HG03066 (cell line): ENCODE measurements around the gene ANKRD33B.
A peak's percentile ranks its signal among the peaks of the same experiment; 100 is the strongest.
"Not testable (repeated sequence)": the region's sequence is repeated elsewhere in the genome, so short reads cannot be mapped to it uniquely, and the experiment has no call there.

Experiments
- ATAC-seq: cut with Tn5 transposase; IDR thresholded peaks from one replicate; pipeline ENCODE4 v1.9.1; 2021; ENCODE audit warnings: low read depth; ENCODE audit not compliant: unreplicated experiment

Gene ANKRD33B

DNA sequence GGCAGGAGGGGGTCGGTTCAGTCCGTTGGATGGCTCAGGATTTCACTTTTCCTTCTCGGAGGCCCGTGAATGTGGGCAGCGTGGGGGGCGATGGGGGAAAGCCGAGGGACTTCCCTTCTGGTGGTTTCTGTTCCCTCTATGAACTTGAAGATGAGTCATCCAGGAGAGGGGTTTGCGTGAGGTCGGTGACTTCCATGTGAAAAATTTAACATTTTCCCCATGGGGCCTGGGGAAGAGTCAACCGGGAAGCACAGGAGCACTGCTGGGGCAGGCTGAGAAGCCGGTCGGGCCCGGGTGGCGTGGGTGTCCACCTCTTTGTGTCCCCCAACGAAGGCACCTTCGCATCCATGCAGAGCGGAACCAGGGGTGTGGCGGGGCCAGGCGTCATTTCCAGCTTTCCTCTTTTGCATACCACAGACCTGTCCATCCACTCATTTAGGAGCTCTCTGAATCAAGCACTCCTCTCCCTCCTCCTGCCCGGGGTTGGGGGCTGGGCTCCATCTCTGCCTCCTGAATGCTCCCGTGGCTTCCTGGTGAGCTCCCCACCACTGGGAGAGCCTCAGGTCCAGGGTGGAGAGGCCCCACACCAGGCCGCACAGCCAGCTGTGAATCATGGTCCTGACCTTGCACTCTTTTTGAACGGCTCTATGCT lies 68.4 kb downstream of the ANKRD33B start:
- peak; percentile 49 for ATAC-seq

DNA sequence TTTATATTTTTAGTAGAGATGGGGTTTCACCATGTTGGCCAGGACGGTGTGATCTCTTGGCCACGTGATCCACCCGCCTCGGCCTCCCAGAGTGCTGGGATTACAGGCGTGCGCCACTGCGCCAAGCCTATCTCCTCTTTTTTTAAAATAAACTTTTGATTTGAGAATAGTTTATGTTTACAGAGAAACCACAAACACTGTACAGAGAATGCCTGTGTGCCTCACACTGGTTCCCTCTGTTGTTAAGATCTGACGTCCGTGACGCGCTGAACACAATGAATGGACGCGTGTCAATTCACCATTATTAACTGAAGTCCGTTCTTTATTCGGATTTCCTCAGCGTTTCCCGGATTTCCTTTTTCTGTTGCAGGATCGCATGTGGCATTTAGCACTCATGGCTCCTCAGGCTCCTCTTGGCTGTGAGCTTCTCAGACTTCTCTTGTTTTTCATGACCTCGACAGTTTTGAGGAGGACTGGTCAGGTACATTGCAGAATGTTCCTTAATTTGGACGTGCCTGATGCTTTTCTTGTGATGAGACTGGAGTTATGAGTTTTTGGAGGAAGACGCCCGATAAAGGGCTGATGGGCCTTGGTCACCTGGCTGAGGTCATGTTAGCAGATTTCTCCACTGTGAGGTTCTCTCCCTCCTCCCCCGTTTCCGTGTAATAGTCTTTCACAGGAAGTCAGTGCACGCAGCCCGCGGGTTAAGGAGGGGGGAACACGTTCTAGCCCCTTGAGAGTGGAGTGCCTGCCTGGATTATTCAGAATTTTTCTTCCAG lies 69.6 kb downstream of the ANKRD33B start:
- no peak for ATAC-seq

GRCh38 chr5:10634050-10634449 lies 70.2 kb downstream of the ANKRD33B start:
- ATAC-seq, result no peak

DNA sequence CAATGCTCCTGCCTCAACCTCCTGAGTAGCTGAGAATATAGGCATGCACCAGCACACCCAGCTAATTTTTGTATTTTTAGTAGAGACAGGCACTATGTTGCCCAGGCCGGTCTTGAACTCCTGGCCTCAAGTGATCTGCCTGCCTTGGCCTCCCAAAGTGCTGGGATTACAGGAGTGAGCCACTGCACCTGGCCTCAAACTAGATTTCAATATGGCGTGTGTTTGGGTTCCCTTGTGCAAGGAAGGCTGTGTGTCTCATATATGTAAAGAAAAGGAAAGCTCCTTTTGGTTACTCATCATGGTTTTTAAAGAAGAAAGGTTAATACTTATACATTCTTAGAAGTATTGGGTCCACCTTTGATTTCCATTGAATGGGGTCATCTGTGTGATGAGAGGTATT lies 70.7 kb downstream of the ANKRD33B start:
- ATAC-seq, result no peak

DNA sequence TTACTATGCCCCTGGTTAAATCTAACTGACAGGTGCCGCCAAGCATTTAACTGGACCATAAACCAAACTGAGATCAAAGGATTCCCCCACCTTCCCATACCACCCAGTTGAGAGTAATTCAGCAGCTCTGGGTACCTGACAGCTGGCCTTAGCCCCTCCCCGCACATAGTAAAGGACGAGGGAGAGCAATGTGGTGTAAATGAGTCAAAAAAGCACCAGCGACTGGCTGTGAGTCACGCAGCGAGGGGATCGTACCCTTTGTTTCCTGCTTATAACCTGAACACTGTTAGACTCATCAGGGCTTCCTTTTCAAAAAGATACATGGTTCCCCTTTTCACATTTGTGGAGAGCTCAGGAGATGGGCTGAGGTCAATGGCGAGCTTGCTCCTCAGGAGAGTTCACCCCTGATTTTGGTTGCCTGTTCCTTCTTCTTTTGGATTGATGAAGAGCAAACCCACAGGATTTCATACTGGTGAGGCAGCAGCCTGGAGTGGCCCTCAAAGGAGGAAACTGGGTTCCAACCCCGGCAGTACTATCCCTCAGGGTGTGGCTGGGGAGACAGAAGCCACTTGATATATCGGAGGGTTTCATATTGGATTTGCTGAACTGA lies 71.5 kb downstream of the ANKRD33B start:
- ATAC-seq, result peak; percentile 56

DNA sequence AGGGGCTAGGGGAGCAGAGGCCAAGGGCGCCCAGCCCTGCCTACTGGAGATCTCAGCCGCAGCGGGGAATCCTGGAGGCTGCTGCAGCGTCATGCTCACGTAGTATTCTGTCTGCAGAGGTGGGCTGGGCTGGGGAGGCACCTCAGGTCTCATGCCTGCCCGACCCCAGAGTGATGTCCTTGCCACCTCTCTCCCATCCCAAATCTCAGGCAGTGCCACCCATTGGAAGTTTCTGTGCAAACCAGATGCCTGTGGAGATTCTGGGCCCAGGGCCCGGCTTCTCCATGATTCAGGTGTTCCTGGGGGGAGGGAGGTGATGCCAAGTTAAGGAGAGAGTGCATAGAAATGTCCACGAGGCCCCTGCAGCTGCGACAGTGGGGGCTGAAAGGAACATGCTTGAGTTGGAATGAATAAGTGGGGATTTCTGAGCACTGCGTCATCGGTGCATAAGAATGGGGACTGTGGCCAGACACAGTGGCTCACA lies 72.0 kb downstream of the ANKRD33B start:
- no peak for ATAC-seq

GRCh38 chr5:10636363-10637142 lies 72.7 kb downstream of the ANKRD33B start:
- ATAC-seq, result no peak

GRCh38 chr5:10637944-10638343 lies 74.1 kb downstream of the ANKRD33B start:
- no peak for ATAC-seq

DNA sequence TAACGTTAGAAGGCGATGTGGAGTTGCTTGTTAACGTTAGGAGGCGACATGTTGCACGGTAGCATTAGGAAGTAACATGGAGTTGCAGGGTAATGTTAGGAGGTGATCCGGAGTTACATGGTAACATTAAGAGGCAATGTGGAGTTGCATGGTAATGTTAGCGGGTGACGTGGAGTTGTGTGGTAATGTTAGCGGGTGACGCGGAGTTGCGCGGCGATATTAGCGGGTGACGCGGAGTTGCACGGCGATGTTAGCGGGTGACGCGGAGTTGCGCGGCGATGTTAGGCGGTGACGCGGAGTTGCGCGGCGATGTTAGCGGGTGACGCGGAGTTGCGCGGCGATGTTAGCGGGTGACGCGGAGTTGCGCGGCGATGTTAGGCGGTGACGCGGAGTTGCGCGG lies 74.9 kb downstream of the ANKRD33B start:
- ATAC-seq, result not testable (repeated sequence)

GRCh38 chr5:10639846-10640368 lies 76.0 kb downstream of the ANKRD33B start:
- ATAC-seq, result no peak

GRCh38 chr5:10642367-10642766 lies 78.5 kb downstream of the ANKRD33B start:
- no peak for ATAC-seq

- ATAC-seq, result no peak
Measured at GRCh38 chr5:10644192-10644591, 80.3 kb downstream of the ANKRD33B start.

DNA sequence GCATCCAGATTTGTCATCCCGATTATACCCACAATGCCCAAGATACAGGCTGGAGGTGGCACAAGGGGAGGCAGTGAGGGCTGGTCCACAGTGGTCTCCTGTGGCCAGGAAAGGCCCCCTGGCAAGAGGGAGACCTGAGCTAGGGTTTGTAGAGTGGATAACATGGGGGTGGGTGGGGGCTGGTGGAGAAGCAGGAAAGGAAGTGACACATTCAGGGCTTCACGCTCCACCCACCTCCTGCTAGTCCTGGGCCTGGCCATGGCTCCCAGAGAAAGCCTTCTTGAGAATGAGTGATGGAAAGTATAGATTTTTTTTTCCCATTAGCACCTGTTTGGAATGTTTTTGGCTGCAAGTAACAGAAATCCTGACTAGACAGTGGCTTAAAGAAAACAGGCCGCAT lies 81.3 kb downstream of the ANKRD33B start:
- ATAC-seq, result no peak

DNA sequence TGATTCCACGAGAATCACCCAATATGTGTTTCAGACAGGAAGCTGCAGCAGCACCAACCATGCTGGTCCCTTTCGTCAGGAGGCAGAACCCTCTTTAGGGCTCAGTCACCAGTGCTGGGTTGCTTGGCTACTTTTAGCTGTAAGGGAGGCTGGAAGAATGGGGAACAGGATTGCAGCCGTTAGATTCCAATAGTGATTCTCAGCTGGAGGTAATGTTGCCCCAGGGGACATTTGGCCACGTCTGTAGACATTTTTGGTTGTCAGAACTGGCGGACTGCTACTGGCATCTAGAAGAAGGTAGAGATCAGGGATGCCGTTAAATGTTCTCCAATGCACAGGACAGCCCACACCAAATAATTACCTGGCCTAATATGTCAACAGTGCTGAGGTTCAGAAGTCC lies 81.8 kb downstream of the ANKRD33B start:
- ATAC-seq, result no peak

- no peak for ATAC-seq
Measured at GRCh38 chr5:10647640-10648039, 83.8 kb downstream of the ANKRD33B start.

DNA sequence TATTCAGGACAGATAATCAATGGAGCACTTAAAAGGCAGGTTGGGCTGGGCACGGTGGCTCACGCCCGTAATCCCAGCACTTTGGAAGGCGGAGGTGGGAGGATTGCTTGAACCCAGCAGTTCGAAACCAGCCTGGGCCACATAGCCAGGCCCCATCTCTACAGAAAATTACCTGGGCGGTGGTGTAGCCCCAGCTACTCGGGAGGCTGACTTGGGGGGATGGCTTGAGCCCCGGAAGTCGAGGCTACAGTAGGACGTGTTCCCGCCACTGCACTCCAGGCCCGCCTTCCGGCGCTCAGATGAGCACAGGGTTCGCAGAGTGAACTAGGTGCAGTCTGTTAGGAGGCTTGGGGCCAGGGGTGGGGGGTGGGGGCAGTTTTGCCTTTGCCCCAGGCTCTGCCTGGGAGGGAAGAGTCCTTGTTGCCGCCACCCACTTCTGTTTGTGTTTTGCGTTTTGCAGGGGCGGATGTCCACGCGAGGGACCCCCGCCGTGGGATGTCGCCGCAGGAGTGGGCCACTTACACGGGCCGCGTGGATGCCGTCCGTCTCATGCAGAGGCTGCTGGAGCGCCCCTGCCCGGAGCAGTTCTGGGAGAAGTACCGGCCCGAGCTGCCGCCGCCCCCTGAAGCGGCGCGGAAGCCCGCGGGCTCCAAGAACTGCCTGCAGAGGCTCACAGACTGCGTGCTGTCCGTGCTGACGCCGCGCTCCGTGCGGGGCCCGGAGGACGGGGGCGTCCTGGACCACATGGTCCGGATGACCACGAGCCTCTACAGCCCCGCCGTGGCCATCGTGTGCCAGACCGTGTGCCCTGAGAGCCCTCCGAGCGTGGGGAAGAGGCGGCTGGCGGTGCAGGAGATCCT lies 85.2 kb downstream of the ANKRD33B start:
- ATAC-seq, result no peak

DNA sequence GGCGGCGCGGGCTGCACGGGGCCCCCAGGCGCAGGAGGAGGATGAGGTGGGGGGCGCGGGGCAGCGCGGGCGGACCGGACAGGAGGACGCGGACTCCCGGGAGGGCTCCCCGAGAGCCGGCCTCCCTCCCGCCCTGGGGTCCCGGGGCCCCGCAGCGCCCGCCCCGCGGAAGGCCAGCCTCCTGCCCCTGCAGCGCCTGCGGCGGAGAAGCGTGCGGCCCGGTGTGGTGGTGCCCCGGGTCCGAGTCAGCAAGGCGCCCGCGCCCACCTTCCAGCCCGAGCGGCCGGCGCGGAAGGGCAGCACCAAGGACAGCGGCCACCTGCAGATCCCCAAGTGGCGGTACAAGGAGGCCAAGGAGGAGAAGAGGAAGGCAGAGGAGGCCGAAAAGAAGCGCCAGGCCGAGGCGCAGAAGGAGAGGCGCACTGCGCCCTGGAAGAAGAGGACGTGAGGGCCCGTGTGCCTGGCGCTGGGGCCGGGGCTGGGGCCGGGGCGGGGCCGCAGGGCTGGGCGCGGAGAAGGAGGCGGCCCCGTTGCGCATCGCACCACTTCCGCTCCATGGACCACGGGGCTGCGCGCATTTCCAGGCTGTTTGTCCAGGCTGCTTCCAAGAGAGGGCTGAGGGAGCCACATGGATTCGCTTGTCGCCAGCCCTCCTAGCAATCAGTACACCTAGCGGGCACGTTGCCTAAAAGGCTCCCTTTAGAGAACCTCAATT lies 86.0 kb downstream of the ANKRD33B start:
- ATAC-seq, result no peak

- no peak for ATAC-seq
Measured at GRCh38 chr5:10652151-10652550, 88.3 kb downstream of the ANKRD33B start.

DNA sequence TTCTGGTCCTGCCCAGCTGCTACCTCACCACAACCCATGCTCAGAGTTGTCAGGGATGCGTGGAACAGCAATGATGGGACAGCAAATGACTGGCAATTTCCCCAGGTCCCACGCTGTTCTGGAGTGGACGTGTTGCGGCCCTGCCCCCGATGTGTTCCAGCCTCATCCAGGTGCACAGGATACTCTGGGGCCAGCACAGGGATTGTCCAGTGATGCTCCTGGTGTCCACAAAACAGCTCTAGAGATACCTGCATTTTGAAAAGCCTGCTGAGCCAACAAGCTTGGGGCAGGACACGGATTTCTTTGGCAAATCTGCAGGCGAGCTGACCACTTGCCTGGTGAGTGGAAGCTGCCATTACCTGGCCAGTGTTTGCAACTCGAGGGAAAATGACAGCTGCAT lies 88.7 kb downstream of the ANKRD33B start:
- ATAC-seq, result no peak
